ENCODE results near the gene GPR146.
"Not testable (repeated sequence)": the region's sequence is repeated elsewhere in the genome, so short reads cannot be mapped to it uniquely, and the experiment has no call there.

DNA sequence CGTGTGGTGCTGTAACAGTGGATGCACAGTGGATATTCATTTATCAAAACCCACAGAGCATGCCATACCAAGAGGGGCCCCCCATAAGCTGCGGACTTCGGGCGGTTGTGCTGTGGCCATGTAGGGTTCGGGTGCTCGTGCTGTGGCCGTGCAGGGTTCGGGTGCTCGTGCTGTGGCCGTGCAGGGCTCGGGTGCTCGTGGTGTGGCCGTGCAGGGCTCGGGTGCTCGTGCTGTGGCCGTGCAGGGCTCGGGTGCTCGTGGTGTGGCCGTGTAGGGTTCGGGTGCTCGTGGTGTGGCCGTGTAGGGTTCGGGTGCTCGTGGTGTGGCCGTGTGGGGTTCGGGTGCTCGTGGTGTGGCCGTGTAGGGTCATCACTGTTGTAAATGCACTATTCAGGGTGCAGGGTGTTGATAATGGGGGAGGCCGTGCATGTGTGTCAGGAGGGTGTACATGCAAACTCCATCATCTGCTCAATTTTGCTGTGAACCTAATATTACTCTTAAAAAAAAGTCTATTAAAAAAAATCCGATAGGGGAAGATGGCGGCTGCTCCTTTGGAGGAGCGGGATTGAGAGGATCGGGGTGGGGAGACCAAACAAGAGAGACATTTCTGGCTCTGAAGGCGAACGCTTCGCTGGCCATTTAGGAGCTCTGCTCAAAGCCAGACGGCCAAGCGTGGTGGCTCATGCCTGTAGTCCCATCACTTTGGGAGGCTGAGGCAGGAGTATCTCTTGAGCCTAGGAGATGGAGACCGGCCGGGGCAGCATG is 8.0 kb upstream of the GPR146 start:
- not testable (repeated sequence) for TF ChIP-seq EZH2 (IDR thresholded peaks at IDR 0.05); POLR2AphosphoS5 (IDR thresholded peaks at IDR 0.05; ENCODE audit: borderline replicate concordance, low read depth, low read length); FOXP2 (optimal IDR thresholded peaks at IDR 0.05; ENCODE audit: control extremely low read depth, extremely low read length, insufficient read depth)
